GM20431 (cell line): ENCODE data around the gene COQ8B.

ENCODE experiments used
- in situ Hi-C: fragments of 300-500 bp; cut with MseI, MboI; formaldehyde crosslinking; loops from one replicate; pipeline ENCODE4 v1.15.0; 2020; ENCODE audit warnings: low sequenced_read_pairs; ENCODE audit not compliant: unreplicated experiment

The COQ8B gene

DNA sequence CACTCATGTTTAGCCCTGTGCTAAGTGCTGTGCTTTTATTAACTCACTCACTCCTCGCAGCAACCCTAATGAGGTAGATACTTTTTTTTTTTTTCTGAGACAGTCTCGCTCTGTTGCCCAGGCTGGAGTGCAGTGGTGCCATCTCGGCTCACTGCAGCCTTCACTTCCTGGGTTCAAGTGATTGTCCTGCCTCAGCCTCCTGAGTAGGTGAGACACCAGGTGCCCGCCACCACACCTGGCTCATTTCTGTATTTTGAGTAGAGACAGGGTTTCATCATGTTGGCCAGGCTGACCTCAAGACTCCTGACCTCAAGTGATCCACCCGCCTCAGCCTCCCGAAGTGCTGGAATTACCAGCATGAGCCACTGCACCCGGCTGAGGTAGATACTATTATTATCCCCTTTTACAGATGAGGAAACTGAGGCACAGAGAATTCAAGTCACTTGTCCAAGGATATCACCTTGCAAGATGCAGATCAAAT is 2.8 kb upstream of the COQ8B start:
- in situ Hi-C loops = no loop called here

DNA sequence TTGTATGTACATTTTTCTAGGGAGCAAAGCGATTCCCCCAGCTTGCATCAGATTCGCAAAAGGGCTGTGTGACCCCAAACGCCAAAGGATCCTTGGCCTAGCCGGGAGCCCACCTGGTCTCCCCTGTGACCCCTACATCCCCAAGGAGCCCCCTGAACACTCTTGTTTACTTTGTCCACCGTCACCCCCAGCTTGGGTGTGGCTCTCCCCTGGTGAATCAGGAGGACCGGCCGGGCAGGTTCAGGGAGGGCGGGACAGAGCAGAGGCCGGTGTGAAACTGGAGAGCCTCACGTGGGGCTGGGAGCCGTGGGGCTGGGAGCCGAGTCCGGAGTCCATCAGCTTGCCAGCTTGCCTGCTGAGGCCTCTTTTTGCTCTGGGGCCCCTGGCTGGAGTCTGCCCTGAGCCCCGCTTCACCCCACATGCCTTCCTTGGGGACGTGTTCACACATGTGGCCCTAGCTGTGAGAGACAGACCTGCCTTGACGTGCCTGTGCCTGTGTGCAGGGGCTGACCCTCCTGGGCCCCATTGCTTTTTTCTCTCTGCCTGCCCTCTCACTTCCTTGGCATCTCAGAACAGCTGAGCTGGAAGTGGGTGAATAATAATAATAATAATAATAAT is 2.2 kb upstream of the COQ8B start:
- in situ Hi-C loops = no loop called here

DNA sequence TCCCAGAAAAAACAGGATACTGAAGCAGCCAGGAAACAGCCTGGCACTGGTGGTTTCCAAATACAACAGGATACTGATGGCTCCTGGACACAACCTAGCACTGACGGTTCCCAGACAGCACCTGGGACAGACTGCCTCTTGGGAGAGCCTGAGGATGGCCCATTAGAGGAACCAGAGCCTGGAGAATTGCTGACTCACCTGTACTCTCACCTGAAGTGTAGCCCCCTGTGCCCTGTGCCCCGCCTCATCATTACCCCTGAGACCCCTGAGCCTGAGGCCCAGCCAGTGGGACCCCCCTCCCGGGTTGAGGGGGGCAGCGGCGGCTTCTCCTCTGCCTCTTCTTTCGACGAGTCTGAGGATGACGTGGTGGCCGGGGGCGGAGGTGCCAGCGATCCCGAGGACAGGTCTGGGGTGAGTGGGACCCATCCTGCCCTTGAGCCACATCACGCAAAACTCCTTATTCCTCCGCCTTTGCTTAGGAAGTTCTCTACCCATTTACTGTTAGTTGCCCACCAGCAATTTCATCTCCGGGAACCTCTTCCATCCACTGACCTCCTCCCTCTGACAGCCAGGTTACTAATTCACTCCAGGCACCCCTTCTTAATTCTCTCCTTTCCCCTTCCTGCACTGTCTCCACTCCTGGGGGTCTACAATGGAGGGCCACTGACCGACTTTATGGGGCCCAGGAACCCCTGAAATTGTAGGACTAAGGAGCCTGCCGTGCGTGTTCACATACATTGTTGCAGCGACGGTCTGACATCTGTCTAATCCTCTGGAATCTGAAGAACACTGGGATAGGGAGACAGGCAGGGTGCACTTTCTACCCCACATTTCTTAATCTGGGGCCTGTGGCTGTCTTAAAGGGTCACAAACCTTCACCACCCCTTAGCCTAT is 1.4 kb upstream of the COQ8B start:
- in situ Hi-C loops = no loop called here

DNA sequence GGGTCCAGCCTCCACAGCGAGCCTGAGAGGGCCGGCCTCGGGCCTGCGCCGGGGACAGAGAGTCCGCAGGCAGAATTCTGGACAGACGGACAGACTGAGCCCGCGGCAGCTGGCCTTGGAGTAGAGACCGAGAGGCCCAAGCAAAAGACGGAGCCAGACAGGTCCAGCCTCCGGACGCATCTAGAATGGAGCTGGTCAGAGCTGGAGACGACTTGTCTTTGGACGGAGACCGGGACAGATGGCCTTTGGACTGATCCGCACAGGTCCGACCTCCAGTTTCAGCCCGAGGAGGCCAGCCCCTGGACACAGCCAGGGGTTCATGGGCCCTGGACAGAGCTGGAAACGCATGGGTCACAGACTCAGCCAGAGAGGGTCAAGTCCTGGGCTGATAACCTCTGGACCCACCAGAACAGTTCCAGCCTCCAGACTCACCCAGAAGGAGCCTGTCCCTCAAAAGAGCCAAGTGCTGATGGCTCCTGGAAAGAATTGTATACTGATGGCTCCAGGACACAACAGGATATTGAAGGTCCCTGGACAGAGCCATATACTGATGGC is 716 bp upstream of the COQ8B start:
- in situ Hi-C loops = no loop called here

DNA sequence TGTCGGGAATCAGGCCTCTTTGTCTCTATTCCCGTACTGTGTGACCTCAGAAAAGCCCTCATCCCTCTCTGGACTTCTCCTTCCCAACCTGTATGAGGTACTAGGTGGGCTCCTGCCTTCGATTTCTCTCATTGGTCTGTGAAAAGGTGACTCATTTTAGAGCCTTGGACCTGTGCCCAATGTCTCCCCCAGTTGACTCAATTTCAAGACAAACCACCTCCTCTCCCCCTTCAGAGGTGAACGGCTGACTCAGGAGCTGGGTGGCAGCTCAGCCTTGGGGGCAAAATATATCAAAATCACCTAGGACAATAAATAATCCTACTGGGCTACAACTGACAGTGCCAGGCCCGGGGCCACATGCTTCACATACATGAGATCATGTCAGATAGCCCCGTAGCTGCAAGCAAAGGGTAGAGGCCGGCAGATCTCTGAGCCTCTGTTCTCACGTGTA is 630 bp downstream of the COQ8B start:
- in situ Hi-C loops = no loop called here

DNA sequence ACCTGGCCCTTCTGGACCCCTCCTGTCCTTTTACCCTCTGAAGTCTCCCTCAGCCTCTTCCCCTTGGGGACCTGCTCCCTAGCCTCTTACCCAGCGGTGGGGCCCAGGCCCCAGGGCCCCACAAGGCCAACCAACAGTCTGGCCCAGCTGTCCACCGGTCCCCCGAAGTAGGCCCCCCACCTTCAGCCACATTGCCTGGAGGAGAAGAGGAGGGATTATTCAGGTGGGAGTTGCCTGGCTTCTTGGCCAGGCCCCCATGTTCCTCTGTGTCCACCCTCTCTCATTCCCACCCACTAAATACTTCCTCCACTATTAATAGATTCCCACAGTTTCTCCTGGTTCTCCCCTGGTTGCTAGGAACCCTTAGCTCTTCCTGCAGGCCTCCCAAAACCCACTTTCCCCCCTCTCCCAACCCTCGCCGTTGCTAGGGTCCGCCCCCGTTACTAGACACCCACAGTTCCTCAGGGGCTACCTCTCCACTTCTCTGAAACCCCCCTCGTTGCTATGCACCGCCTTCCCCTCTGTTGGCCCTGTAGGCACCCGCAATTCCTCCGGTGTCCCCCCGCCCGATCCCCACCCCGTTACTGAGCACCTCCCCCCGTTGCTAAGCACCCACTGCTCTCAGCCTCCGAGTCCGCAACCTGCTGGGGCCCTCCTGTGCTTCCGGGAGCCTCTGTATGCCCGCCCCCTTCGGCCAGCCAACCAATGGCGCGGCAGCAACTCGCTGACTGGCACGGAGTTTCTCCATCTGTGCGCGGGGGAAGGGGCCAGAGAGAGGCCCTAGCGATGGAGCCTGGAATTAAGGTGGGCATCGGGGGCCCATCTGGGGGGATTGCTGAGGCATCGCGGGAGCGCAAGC is 2.0 kb downstream of the COQ8B start:
- in situ Hi-C loops = no loop called here

DNA sequence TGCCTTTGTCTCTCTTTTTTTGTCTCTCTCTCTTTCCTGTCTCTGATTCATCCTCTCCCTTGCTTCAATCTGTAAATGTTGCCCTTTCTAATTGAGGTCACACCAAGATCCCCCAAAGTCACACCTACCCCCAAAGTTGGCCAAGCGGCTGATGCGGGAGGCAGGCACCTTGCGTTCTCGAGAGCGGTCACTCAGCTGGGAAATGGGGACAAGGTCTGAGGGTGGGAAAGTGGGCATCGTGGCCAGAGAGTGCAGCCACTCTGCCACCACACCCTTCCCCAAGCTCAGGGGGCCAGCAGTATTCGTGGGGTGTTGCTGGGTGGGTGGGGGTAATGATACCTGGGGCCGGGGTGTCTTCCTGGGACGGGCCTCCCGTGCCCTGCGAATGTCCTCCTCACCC is 2.7 kb downstream of the COQ8B start:
- in situ Hi-C loops = no loop called here

DNA sequence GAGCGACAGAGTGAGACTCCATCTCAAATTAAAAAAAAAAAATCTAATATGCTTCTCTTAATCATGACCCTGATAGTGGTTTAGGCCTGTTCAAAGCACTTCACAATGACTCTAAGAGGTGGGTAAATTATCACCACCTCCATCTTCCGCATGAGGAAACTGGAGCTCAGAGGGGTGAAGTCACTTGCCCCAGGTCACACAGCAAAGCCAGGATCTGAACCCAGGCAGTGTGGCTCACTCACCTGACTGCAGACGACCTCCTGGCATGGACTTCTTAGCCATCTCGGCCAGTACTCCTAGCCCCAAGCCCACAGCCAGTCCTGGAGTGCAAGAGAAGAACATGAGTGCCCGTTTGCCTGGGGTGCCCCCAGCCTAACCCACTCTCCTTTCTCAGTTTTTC is 6.9 kb downstream of the COQ8B start:
- in situ Hi-C loops = no loop called here

DNA sequence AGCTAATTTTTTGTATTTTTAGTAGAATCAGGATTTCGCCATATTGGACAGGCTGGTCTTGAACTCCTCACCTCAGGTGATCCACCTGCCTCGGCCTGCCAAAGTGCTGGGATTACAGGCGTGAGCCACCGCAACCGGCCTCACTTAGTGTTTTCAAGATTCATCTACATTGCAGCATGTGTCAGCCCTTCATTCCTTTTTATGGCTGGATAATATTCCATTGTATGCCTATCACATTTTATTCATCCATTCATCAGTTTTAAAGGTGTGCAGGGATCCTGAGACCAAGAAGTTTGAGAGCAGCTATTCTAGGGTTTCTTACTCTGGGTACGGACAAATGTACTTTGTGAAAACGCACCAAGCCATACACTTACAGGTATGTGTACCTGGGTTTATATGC is 9.1 kb downstream of the COQ8B start:
- in situ Hi-C loops = no loop called here

DNA sequence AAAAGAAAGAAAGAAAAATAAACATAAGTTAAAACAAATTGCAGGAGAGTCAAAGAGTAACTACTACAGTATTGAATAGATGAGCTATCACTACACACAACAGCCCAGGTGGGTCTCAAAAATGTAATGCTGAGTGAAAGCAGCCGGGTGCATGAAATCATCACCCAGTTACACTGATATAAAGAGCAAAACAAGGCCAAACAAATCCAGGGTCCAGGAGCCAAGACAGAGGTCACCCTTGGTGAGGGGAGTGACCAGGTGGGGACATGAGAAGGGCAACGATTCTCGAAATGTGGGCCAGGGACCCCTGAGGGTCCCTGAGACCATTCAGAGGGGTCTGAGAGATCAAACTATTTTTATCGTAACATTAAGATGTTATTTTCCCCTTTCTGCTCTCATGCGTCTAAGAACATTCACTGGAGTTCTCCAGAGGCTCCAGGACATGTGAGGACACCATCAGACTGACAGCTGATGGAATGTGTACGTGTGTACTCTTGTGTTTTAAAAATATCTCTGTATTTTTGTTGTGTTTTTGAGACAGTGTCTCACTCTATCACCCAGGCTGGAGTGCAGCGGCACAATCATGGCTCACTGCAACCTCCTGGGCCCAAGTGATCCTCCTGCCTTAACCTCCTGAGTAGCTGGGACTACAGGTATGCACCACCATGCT is 10.6 kb downstream of the COQ8B start:
- in situ Hi-C loops = no loop called here

DNA sequence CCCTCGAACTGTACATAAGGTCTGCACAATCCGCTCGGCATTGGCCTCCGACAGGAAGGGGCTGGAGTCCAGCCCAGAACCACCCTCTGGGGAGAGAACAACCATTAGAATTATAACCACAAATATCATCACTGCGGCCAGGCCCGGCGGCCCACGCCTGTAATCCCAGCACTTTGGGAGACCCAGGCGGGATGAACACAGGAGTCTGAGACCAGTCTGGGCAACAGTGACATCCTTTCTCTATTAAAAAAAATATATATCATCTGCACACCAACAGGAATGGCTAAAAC is 11.4 kb downstream of the COQ8B start:
- in situ Hi-C loops = no loop called here

DNA sequence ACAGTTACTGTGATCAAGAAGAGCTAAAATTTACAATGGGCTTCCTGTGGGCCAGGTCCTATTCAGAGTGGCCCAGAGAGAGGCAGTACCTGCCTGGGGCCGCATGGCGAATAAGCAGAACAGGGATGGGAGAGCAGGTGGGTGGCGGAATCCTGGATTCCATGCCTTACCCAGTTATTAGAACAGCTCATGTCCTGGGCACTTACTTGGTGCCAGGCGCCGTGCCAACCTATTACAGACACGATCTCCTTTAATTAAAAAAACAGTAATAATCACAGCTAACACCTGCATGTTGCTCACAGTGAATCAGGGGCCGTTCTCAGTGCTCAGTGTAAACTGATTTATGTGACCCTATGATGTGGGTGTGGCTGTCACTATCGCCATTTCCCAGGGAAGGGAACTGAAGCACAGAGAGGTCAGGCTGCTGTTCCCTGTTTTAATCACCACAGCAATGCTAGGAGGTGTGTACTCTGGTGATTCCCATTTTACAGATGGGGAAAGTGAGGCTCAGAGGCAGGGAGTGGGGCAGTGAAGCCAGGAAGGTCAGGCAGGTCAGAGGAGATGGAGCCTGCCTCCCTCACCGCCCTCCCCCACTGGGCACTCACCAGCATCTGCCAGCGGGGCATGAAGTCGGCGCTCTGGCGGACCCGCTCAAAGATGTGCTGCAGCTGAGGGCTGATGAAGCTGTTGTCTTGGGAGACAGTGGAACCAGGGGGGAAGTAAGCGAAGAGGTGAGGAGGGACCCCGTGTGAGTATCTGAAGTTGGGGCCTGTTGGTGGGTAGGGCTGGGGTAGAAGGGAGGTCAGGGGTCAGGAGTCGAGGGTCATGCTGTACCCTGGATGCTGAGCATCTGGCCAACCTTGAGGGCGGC is 12.0 kb downstream of the COQ8B start:
- in situ Hi-C loops = no loop called here

DNA sequence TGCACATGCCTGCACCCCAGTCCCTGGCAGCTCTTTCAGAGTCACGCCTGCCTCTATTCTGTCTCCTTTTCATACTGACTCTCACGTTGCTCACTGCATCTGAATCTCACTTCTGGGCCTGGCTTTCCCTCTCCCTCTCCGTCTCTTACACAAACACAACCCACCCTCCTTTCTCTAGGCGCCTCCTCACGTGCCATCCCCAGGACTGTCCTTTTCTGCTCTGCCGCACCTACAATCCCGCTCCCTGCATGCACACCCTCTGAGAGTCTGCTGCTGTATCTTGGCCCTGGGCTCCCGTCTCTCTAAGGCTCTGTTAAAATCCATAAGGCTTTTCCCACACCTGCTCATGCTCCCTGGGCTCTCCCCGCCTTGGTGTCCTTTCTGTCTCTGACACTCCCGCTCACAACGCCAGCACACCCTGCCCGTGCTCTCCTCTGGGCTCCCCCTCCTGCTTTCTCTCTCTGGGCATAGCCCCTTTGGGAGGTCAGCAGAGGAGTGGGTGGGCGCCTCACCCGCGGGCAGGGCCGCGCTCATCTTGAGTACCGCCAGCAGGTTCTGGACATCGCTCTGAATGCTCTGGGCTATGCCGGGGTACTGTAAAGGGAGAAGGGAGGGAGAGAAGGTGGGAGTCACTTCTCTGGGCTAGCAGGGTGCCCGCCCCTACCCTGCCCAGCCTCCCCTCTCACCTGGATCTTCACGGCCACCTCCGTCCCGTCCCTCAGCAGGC is 13.5 kb downstream of the COQ8B start:
- in situ Hi-C loops = no loop called here

DNA sequence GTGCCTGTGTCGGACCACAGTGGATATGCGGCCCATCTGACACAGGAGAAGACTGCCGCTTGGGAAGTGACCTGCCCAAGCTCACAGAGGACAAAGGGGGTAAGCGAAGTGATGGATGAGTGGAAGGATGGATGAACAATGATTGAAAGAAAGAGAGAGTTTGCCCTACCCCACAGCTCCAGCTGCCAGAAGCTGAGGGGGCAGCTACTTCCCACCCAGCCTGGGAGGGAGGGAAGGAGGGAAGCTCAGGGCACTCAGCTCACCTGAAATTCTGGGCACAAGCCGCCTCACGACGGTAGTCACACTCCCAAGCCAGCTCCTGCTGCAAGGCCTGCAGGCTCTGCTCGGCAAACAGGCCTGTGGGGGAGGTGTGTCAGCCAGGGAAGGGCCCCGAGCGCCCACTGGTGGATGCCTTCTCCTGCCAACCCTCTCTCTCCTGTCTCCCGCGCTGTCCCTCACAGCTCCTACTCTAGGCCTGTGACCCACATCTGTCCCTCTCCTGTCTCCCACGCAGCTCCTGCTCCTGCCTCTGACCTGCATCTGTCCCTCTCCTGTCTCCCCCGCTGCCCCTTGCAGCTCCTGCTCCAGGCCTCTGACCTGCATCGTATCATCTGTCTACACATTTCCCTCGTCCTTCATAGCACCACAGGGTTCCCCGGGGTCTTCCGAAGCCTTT is 14.2 kb downstream of the COQ8B start:
- in situ Hi-C loops = no loop called here

DNA sequence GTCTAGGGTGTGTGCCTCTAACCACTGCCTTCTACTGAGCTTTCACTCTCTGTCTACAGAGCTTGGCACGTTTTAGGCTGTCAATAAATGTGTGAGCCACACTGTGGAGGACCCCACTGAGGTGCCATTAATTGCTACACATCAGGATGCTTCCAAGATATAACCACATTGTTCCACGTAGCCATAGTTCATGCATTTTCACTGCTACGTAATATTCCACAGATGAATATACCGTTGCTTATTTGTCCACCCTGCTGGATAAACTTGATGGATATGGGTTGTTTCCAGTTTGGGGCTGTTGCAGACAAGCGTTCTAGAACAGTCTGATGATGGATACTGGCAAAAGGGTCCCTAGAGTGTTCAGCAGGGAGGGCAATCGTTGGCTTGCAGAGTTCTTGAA is 14.9 kb downstream of the COQ8B start:
- in situ Hi-C loops = no loop called here

DNA sequence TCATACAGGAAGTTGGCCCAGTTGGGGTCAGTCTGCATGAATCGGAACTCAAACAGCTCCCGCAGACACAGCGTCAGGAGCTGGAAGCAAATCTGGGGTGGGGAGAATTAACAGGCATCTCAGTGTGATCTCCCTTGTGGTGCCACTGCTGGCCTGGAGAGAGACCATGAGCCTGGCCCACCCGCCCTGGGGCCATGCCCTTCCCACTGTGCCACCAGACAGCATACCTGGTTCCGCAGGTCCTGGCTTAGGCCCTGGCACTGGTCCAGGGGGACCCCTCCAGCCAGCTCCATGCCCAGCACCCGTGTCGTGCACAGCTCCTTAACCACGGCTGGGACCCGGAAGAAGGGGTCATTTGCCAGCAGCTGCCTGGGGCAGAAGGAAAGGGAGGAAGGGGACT is 16.6 kb downstream of the COQ8B start:
- in situ Hi-C loops = no loop called here

DNA sequence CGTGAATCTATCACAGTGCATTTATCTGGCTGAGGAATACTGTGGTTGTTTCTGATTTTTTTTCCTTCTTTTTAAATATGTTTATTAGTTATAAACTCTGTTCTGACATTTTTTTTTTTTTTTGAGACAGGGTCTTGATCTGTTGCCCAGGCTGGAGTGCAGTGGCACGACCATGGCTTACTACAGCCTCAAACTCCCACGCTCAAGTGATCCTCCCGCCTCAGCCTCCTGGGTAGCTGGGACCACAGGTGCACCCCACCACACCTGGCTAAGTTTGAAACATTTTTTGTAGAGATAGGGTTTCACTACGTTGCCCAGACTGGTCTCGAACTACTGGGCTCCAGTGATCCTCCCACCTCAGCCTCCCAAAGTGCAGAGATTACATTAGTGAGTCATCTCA is 19.7 kb downstream of the COQ8B start:
- in situ Hi-C loops = no loop called here

DNA sequence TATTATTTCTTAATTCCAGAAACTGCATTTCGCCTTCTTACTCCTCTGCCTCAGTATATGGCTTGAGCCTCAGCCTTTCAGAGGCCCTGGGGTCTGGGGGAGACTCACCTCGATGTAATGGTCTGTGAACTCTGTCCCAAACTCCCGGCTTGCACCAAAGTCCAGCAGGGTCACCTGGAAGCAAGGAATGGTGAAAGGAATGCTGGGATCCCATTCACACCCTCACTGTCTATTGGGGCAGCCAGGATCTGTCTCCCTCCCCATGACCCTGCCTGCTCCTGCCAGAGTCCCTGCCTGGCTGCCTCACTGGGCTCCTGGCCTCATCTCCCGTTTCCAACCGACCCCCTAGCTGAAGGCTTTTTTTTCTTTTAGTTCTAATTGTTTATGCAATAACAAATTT is 20.8 kb downstream of the COQ8B start:
- in situ Hi-C loops = no loop called here
